HCT116 (cell line): ENCODE results near the gene AEBP2. TPM values are rescaled to one million over a fixed set of nuclear protein-coding genes. Genes with fewer than 3 reads are reported as not detected.

Experiments used
- ATAC-seq: fragments of 200-7000 bp; cut with Tn5 transposase; 2 replicates; pipeline ENCODE4 v1.9.1; 2020; ENCODE audit warnings: mild to moderate bottlenecking, moderate library complexity
- BruUV-seq: library from RNA; stranded (reverse); fragments of 400-500 nt; replicated peaks from 2 replicates; lab custom pipeline; 2021; lab: Mats Ljungman, UMichigan
- CTCF ChIA-PET: fragments of 300-600 bp; sonication (Branson Sonifier 250); formaldehyde crosslinking; loops from one replicate; lab custom pipeline; 2021; ENCODE audit warnings: antibody characterized with exemption; lab: Charles Lee
- POLR2A ChIA-PET: fragments of 300-600, 350-600 bp; sonication (Branson Sonifier 250); formaldehyde crosslinking; loops from one replicate; lab custom pipeline; 2021; ENCODE audit warnings: antibody characterized with exemption; lab: Charles Lee
- RAD21 ChIA-PET, 2 experiments: fragments of 300-600 bp; sonication (Branson Sonifier 250); formaldehyde crosslinking; loops; one replicate each; lab custom pipeline; 2023; ENCODE audit warnings: low total read pairs in 2 of 2; ENCODE audit not compliant: uncharacterized antibody in 2 of 2, unreplicated experiment in 2 of 2, low non-redundant PET in 1 of 2; lab: Charles Lee
- DNase-seq: peaks from one replicate; pipeline ENCODE4 v3.0.0-alpha.2; 2010; ENCODE audit warnings: low read depth, low spot score
- H2AFZ ChIP-seq: fragments of 200-600 bp; shearing (Covaris generic), sonication (generic); 2 replicates; pipeline ENCODE4 v1.6.1; 2017; ENCODE audit warnings: low read depth, mixed run types, mixed read lengths, antibody characterized with exemption, low read length; ENCODE audit not compliant: poor library complexity, severe bottlenecking
- H3K27ac ChIP-seq: 2 replicates; pipeline ENCODE4 v1.5.1; 2012; ENCODE audit warnings: low read depth, low read length
- H3K27me3 ChIP-seq: fragments of 200-600 bp; sonication (generic); 2 replicates; pipeline ENCODE4 v1.6.1; 2016; ENCODE audit warnings: mixed run types, low read length, mixed read lengths; ENCODE audit not compliant: insufficient read depth
- H3K36me3 ChIP-seq, 2 experiments: fragments of 200-500 bp in 1 of 2; fragments of 200-600 bp in 1 of 2; sonication (Bioruptor generic) in 1 of 2; sonication (generic) in 1 of 2; 2 replicates each; pipeline versions ENCODE4 v1.5.1 to v1.6.1; 2014 to 2016; ENCODE audit warnings: low read length in 2 of 2, inconsistent platforms in 1 of 2, mixed read lengths in 1 of 2, mixed run types in 1 of 2; ENCODE audit not compliant: insufficient read depth in 2 of 2, control insufficient read depth in 1 of 2
- H3K4me1 ChIP-seq, 2 experiments: fragments of 200-600 bp in 1 of 2; sonication (generic) in 1 of 2; 2 replicates each; pipeline versions ENCODE4 v1.5.1 to v1.6.1; 2012 to 2017; ENCODE audit warnings: low read length in 2 of 2, inconsistent platforms in 1 of 2, mild to moderate bottlenecking in 1 of 2, mixed read lengths in 1 of 2, mixed run types in 1 of 2, moderate library complexity in 1 of 2; ENCODE audit not compliant: insufficient read depth in 2 of 2, control insufficient read depth in 1 of 2
- H3K4me2 ChIP-seq: fragments of 200-600 bp; sonication (generic); 2 replicates; pipeline ENCODE4 v1.6.1; 2017; ENCODE audit warnings: mixed run types, low read length, mixed read lengths
- H3K4me3 ChIP-seq, 2 experiments: fragments of 200-600 bp in 1 of 2; sonication (generic) in 1 of 2; replicated peaks in 1 of 2; 2 replicates each; pipeline ENCODE4 v1.5.1; 2011 to 2016; ENCODE audit warnings: low read length in 2 of 2, control low read depth in 1 of 2, low read depth in 1 of 2, mild to moderate bottlenecking in 1 of 2, mixed read lengths in 1 of 2, mixed run types in 1 of 2
- H3K79me2 ChIP-seq: fragments of 200-600 bp; sonication (generic); 2 replicates; pipeline ENCODE4 v1.6.1; 2017; ENCODE audit warnings: mild to moderate bottlenecking, mixed run types, low read length, moderate library complexity, mixed read lengths; ENCODE audit not compliant: insufficient read depth
- H3K9ac ChIP-seq: fragments of 200-600 bp; sonication (generic); 2 replicates; pipeline ENCODE4 v1.6.1; 2016; ENCODE audit warnings: low read length, mixed read lengths
- H3K9me2 ChIP-seq: fragments of 200-600 bp; sonication (generic), shearing (Covaris generic); 2 replicates; pipeline ENCODE4 v1.6.1; 2017; ENCODE audit warnings: mixed run types, mild to moderate bottlenecking, moderate library complexity; ENCODE audit not compliant: insufficient read depth
- H3K9me3 ChIP-seq, 2 experiments: fragments of 200-500 bp in 1 of 2; fragments of 200-600 bp in 1 of 2; sonication (Bioruptor generic) in 1 of 2; sonication (generic) in 1 of 2; 2 replicates each; pipeline ENCODE4 v1.6.1; 2014 to 2017; ENCODE audit warnings: low read length in 2 of 2, mixed read lengths in 2 of 2, inconsistent platforms in 1 of 2, low read depth in 1 of 2, mild to moderate bottlenecking in 1 of 2, mixed run types in 1 of 2, moderate library complexity in 1 of 2; ENCODE audit not compliant: control insufficient read depth in 1 of 2, insufficient read depth in 1 of 2
- H4K20me1 ChIP-seq: fragments of 200-600 bp; sonication (generic), shearing (Covaris generic); 2 replicates; pipeline ENCODE4 v1.6.1; 2017; ENCODE audit warnings: mixed run types, mild to moderate bottlenecking, moderate library complexity; ENCODE audit not compliant: insufficient read depth
- EGR1 ChIP-seq: IDR thresholded peaks from 2 replicates; pipeline ENCODE4 v1.6.1; 2012; ENCODE audit warnings: low read depth
- EZH2 ChIP-seq: fragments of 200-600 bp; sonication (generic); IDR thresholded peaks from 2 replicates; pipeline ENCODE4 v1.6.1; 2017; ENCODE audit warnings: antibody characterized with exemption, mixed run types
- EZH2phosphoT487 ChIP-seq: fragments of 200-600 bp; IDR thresholded peaks from 2 replicates; pipeline ENCODE4 v1.6.1; 2018; ENCODE audit warnings: antibody characterized with exemption, borderline replicate concordance
- FOSL1 ChIP-seq: IDR thresholded peaks from 2 replicates; pipeline ENCODE4 v1.6.1; 2012; ENCODE audit warnings: low read depth
- POLR2A ChIP-seq: IDR thresholded peaks from 2 replicates; pipeline ENCODE4 v1.7.0; 2011; ENCODE audit warnings: borderline replicate concordance; ENCODE audit not compliant: insufficient read depth, insufficient read length; ENCODE audit errors: extremely low read depth
- SP1 ChIP-seq: IDR thresholded peaks from 2 replicates; pipeline ENCODE4 v1.6.1; 2012; ENCODE audit warnings: low read depth
- SRF ChIP-seq: IDR thresholded peaks from 2 replicates; pipeline ENCODE4 v1.6.1; 2012; ENCODE audit warnings: low read depth
- TCF7L2 ChIP-seq: IDR thresholded peaks from 2 replicates; pipeline ENCODE4 v1.7.0; 2011; ENCODE audit warnings: borderline replicate concordance, inconsistent platforms; ENCODE audit not compliant: insufficient read depth, insufficient read length; ENCODE audit errors: extremely low read depth
- intact Hi-C: fragments of 100-400 bp; cut with micrococcal nuclease; formaldehyde crosslinking; loops from 2 replicates; pipeline ENCODE4 v1.10.0; 2022
- total RNA-seq: library from RNA; stranded (reverse); gene quantifications from one replicate; pipeline ENCODE4 v1.2.1, GENCODE V29; 2021; ENCODE audit not compliant: unreplicated experiment
- TF ChIP-seq, protein P1 (sequence below), 3 experiments: fragments of 200-600 bp in 1 of 3; sonication (generic) in 1 of 3; IDR thresholded peaks in 2 of 3; conservative IDR thresholded peaks in 1 of 3; 2 replicates each; pipeline ENCODE4 v1.5.1; 2012 to 2017; ENCODE audit warnings: low read depth in 2 of 3, low read length in 2 of 3, antibody characterized with exemption in 1 of 3, borderline replicate concordance in 1 of 3, control low read depth in 1 of 3, mild to moderate bottlenecking in 1 of 3, mixed read lengths in 1 of 3, mixed run types in 1 of 3, moderate library complexity in 1 of 3; ENCODE audit not compliant: insufficient read depth in 1 of 3
- TF ChIP-seq, protein P2 (sequence below): IDR thresholded peaks from 2 replicates; pipeline ENCODE4 v1.6.1; 2012

Gene AEBP2
- total RNA-seq, 1 experiment from 2014 or later = 44.6 TPM

DNA sequence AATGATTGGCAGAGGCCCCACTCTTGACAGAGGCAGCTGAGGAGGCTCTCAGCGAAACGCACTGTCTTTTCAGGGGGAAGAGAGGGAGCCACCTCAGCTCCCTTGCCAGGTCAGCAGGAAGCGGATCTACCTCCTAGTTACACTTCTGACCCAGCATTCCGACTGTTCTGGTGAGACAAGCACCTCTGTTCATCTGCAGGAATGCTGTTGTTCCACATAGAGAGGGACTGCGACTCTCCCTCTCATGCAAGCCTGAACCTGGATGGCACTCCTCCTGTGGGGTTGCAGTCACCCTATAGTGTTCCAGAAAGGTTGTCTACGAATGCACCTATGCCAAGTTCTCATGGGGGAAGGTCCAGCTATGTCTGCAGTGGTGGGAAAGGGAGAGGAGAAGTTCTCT is 37.1 kb upstream of the AEBP2 start:
- Histone ChIP-seq H3K9ac (no peak overlapping the region), H3K9me2 (no peaks in the 10 kb centered on the region), H4K20me1 (no peaks in the 10 kb centered on the region), H3K27ac (no peak overlapping the region), H3K36me3 (no peaks in the 10 kb centered on the region), H3K4me1 (no peaks in the 10 kb centered on the region), H2AFZ (no peak overlapping the region), H3K4me3 (no peak overlapping the region), H3K79me2 (no peaks in the 10 kb centered on the region), H3K27me3 (no peaks in the 10 kb centered on the region), H3K4me2 (no peak overlapping the region), H3K9me3 (no peaks in the 10 kb centered on the region)
- ChIA-PET RAD21 (no interaction called here), POLR2A (no interaction called here), CTCF (no interaction called here)
- no peak for ATAC-seq
- no peak for TF ChIP-seq EZH2
- TF ChIP-seq, protein P1, sequence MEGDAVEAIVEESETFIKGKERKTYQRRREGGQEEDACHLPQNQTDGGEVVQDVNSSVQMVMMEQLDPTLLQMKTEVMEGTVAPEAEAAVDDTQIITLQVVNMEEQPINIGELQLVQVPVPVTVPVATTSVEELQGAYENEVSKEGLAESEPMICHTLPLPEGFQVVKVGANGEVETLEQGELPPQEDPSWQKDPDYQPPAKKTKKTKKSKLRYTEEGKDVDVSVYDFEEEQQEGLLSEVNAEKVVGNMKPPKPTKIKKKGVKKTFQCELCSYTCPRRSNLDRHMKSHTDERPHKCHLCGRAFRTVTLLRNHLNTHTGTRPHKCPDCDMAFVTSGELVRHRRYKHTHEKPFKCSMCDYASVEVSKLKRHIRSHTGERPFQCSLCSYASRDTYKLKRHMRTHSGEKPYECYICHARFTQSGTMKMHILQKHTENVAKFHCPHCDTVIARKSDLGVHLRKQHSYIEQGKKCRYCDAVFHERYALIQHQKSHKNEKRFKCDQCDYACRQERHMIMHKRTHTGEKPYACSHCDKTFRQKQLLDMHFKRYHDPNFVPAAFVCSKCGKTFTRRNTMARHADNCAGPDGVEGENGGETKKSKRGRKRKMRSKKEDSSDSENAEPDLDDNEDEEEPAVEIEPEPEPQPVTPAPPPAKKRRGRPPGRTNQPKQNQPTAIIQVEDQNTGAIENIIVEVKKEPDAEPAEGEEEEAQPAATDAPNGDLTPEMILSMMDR (IDR thresholded peaks at IDR 0.05 in 2 of 3, conservative IDR thresholded peaks at IDR 0.05 in 1 of 3; ENCODE audit: borderline replicate concordance in 1 of 3, insufficient read depth in 1 of 3, low read depth in 2 of 3, low read length in 2 of 3) = no peak
- no peak for TF ChIP-seq SRF
- TF ChIP-seq, protein P2, sequence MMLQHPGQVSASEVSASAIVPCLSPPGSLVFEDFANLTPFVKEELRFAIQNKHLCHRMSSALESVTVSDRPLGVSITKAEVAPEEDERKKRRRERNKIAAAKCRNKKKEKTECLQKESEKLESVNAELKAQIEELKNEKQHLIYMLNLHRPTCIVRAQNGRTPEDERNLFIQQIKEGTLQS = no peak
- no peak for TF ChIP-seq EGR1
- TF ChIP-seq TCF7L2 = no peak
- TF ChIP-seq EZH2phosphoT487 = no peak
- no peak for TF ChIP-seq SP1
- no peak for TF ChIP-seq POLR2A
- TF ChIP-seq FOSL1 = no peak
- intact Hi-C loops = no loop called here
- DNase-seq = no peak
- no TSS peak for BruUV-seq
